Hepatocyte (in vitro differentiated cells): ENCODE results near the gene EIF4A2. TPM values are rescaled to one million over a fixed set of nuclear protein-coding genes. Genes with fewer than 3 reads are reported as not detected.
A peak's percentile ranks its signal among the peaks of the same experiment; 100 is the strongest.

Experiments
- DNase-seq: peaks from one replicate; pipeline ENCODE4 v3.0.0-alpha.2; 2016; ENCODE audit warnings: low spot score
- H2AFZ ChIP-seq: fragments of 200-600 bp; sonication (generic); 2 replicates; pipeline ENCODE4 v1.6.0; 2016; ENCODE audit warnings: antibody characterized with exemption, mild to moderate bottlenecking
- H3K27ac ChIP-seq: fragments of 200-600 bp; sonication (generic); 2 replicates; pipeline ENCODE4 v1.5.1; 2016; ENCODE audit warnings: mild to moderate bottlenecking
- H3K27me3 ChIP-seq: fragments of 200-600 bp; sonication (generic); 2 replicates; pipeline ENCODE4 v1.6.1; 2016
- H3K36me3 ChIP-seq: fragments of 200-600 bp; sonication (generic); replicated peaks from 2 replicates; pipeline ENCODE4 v1.5.1; 2016; ENCODE audit warnings: low read depth; ENCODE audit not compliant: insufficient read depth
- H3K4me1 ChIP-seq: fragments of 200-600 bp; sonication (generic); 2 replicates; pipeline ENCODE4 v1.5.1; 2016; ENCODE audit warnings: mild to moderate bottlenecking, moderate library complexity; ENCODE audit not compliant: insufficient read depth
- H3K4me2 ChIP-seq: fragments of 200-600 bp; sonication (generic); 2 replicates; pipeline ENCODE4 v1.6.0; 2016
- H3K4me3 ChIP-seq: fragments of 200-600 bp; sonication (generic); 2 replicates; pipeline ENCODE4 v1.5.1; 2016; ENCODE audit warnings: mild to moderate bottlenecking
- H3K79me2 ChIP-seq: fragments of 200-600 bp; sonication (generic); 2 replicates; pipeline ENCODE4 v1.6.0; 2017; ENCODE audit warnings: mild to moderate bottlenecking
- H3K9me2 ChIP-seq: fragments of 200-600 bp; sonication (generic); replicated peaks from 2 replicates; pipeline ENCODE4 v1.6.0; 2017; ENCODE audit warnings: mild to moderate bottlenecking; ENCODE audit not compliant: insufficient read depth
- H3K9me3 ChIP-seq: fragments of 200-600 bp; sonication (generic); 2 replicates; pipeline ENCODE4 v1.5.1; 2016; ENCODE audit warnings: low read depth, mild to moderate bottlenecking
- H4K20me1 ChIP-seq: fragments of 200-600 bp; sonication (generic); 2 replicates; pipeline ENCODE4 v1.6.0; 2016; ENCODE audit warnings: mild to moderate bottlenecking; ENCODE audit not compliant: insufficient read depth, poor library complexity, severe bottlenecking
- EZH2 ChIP-seq: fragments of 200-600 bp; sonication (generic); IDR thresholded peaks from 2 replicates; pipeline ENCODE4 v1.6.1; 2016; ENCODE audit warnings: antibody characterized with exemption, mild to moderate bottlenecking, borderline replicate concordance
- EZH2phosphoT487 ChIP-seq: fragments of 200-600 bp; sonication (generic); IDR thresholded peaks from one replicate; pipeline ENCODE4 v1.6.1; 2018; ENCODE audit warnings: antibody characterized with exemption, mild to moderate bottlenecking, low read depth, moderate library complexity; ENCODE audit not compliant: unreplicated experiment, severe bottlenecking
- WGBS: methylation state at CpG from one replicate; pipeline ENCODE4 v1.1.6; 2016; ENCODE audit warnings: low lambda C conversion rate; ENCODE audit errors: missing lambda C conversion rate; 5-methylcytosine and 5-hydroxymethylcytosine counted together
- polyA plus RNA-seq: library from polyadenylated mRNA; unstranded; fragments of >200 nt; fragmentation: Nextera tagmentation; extraction: Ambion mirVana; gene quantifications from 2 replicates; pipeline ENCODE4 v1.2.1, GENCODE V29; 2016
- total RNA-seq: library from RNA; depleted of rRNA; stranded (reverse); fragments of >200 nt; gene quantifications from 2 replicates; pipeline ENCODE4 v1.2.3, GENCODE V29; 2014
- TF ChIP-seq, protein P1 (sequence below): fragments of 200-600 bp; sonication (generic); IDR thresholded peaks from 2 replicates; pipeline ENCODE4 v1.5.1; 2016; ENCODE audit warnings: antibody characterized with exemption, mild to moderate bottlenecking; ENCODE audit not compliant: poor library complexity

Gene EIF4A2
- total and polyA plus RNA-seq, 2 experiments from 2014 or later, result 155 to 558 TPM

DNA sequence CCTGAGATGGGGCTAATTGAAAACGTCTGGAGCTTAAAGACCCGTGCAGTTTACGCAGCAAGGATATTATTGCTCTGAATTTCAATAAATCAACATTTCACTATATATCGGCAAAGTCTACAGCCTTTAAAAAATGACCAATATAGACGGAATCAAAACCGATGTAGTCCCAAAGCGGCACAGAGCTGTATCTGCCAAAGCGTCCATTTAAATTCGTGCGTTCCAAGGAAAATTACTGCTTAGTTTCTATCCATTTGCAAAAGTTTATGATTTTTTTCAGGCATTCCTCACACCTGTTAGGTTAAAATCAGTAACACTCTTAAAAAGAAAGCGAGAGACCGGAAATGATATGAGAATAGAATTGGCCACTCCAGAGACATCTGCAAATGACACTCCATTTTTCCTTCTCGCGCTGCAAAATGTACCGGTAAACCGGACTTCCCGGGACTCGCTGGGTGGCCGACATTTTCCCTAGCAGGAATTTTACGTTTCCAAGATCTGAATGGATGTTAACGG is 777 bp upstream of the EIF4A2 start:
- Histone ChIP-seq H4K20me1 (peaks cover 36% of the 10 kb centered on the region), H3K36me3 (peaks cover 22% of the 10 kb centered on the region), H3K9me3 (no peaks in the 10 kb centered on the region), H3K4me3 (peak overlapping the region; percentile 76), H3K4me2 (peak overlapping the region; percentile 94), H3K9me2 (no peaks in the 10 kb centered on the region), H3K79me2 (peaks cover 49% of the 10 kb centered on the region), H2AFZ (peak overlapping the region; percentile 95), H3K27me3 (no peaks in the 10 kb centered on the region), H3K27ac (peak overlapping the region; percentile 99), H3K4me1 (peaks cover 31% of the 10 kb centered on the region)
- WGBS, result 3% methylated on average over 21 of the region's 21 CpGs
- DNase-seq, result no peak
- TF ChIP-seq EZH2, result no peak
- TF ChIP-seq, protein P1, sequence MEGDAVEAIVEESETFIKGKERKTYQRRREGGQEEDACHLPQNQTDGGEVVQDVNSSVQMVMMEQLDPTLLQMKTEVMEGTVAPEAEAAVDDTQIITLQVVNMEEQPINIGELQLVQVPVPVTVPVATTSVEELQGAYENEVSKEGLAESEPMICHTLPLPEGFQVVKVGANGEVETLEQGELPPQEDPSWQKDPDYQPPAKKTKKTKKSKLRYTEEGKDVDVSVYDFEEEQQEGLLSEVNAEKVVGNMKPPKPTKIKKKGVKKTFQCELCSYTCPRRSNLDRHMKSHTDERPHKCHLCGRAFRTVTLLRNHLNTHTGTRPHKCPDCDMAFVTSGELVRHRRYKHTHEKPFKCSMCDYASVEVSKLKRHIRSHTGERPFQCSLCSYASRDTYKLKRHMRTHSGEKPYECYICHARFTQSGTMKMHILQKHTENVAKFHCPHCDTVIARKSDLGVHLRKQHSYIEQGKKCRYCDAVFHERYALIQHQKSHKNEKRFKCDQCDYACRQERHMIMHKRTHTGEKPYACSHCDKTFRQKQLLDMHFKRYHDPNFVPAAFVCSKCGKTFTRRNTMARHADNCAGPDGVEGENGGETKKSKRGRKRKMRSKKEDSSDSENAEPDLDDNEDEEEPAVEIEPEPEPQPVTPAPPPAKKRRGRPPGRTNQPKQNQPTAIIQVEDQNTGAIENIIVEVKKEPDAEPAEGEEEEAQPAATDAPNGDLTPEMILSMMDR, result no peak
- TF ChIP-seq EZH2phosphoT487, result no peak

DNA sequence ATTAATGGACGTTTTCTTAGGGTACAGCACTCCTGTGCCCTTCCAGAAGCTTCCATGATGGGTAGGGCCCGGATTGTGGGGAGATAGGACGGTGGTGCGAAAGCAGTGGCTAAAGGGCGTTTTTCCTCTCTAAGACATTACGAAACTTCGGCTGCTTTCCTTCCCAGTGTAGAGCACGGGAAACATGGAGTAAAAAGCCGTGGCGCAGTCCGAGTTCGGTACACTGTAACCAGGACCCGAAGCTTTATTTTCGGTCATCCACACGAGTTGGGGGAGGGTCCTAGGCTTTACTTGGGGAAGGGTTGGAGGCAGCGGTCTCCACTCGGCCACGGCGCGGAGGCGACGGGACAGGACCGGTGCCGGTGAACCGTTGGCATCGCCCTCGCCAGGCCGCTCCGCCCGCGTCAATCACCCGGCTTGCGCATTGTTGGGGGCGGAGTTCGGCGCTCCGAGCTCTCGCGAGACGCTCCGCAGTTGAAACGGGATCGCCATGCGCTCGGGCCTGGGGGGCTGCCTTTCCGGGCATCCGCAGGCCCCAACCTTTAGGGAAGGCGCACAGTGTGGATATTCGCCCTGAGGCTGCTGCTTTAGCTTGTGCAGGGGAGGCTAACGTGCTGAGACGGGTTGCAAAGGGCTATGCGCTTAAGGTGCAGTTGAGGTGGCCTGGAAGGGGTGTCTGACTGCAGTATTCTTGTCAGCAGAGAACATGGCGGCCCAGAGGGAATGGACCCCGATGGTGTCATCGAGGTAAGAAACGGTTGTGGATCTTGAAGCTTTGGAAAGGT is 546 bp downstream of the EIF4A2 start:
- Histone ChIP-seq H3K79me2 (peaks cover 56% of the 10 kb centered on the region), H3K4me2 (peak overlapping the region; percentile 94), H3K4me3 (peak overlapping the region; percentile 76), H3K9me2 (no peaks in the 10 kb centered on the region), H2AFZ (peak overlapping the region; percentile 95), H3K9me3 (no peaks in the 10 kb centered on the region), H3K36me3 (peaks cover 28% of the 10 kb centered on the region), H4K20me1 (peaks cover 49% of the 10 kb centered on the region), H3K27ac (peak overlapping the region; percentile 99), H3K27me3 (no peaks in the 10 kb centered on the region), H3K4me1 (peaks cover 38% of the 10 kb centered on the region)
- TF ChIP-seq EZH2phosphoT487 (no peak), EZH2 (no peak)
- TF ChIP-seq, protein P1, result no peak
- 1% methylated on average over 50 of the region's 56 CpGs for WGBS
- peak; percentile 92 for DNase-seq

DNA sequence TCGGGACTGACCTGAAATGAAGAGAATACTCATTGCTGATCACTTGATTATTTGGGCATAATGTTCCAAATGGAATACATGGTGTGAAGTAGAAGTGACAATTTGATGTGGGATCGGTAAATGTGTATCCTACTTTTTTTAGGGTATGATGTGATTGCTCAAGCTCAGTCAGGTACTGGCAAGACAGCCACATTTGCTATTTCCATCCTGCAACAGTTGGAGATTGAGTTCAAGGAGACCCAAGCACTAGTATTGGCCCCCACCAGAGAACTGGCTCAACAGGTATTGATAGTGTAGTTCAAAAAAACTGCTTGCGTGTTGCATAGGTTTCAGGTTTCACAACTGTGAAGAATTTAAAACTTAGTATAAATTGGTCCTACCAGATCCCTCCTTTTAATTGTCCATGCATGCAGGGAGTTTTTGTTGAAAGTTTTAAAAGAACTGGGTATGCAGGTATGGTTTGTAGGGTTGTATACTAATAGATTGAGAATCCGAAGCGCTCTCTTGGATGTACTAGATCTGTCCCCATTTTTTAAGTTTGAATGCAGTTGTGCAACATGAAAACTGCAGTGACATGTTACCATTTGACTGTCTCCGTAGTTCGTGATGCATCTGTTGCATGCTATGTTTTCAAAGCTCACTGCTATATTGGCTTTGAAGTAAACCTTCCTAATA is 1.6 kb downstream of the EIF4A2 start:
- Histone ChIP-seq H3K4me1 (peaks cover 38% of the 10 kb centered on the region), H3K36me3 (peaks cover 28% of the 10 kb centered on the region), H3K27ac (peak overlapping the region; percentile 99)

More for the DNA sequence above, 1.6 kb downstream of the EIF4A2 start:
- H3K27me3 ChIP-seq, result no peaks in the 10 kb centered on the region
- no peak for DNase-seq
- H2AFZ ChIP-seq, result no peak overlapping the region
- H4K20me1 ChIP-seq, result peaks cover 60% of the 10 kb centered on the region
- peak overlapping the region; percentile 94 for H3K4me2 ChIP-seq
- 7% methylated on average over 7 of the region's 7 CpGs for WGBS
- H3K79me2 ChIP-seq, result peaks cover 56% of the 10 kb centered on the region
- TF ChIP-seq EZH2phosphoT487 (no peak), EZH2 (no peak)
- TF ChIP-seq, protein P1, result no peak
- H3K9me3 ChIP-seq, result no peaks in the 10 kb centered on the region
- peak overlapping the region; percentile 76 for H3K4me3 ChIP-seq
- H3K9me2 ChIP-seq, result no peaks in the 10 kb centered on the region
